ENCODE data around the gene DPP8.

DPP8 gene

DNA sequence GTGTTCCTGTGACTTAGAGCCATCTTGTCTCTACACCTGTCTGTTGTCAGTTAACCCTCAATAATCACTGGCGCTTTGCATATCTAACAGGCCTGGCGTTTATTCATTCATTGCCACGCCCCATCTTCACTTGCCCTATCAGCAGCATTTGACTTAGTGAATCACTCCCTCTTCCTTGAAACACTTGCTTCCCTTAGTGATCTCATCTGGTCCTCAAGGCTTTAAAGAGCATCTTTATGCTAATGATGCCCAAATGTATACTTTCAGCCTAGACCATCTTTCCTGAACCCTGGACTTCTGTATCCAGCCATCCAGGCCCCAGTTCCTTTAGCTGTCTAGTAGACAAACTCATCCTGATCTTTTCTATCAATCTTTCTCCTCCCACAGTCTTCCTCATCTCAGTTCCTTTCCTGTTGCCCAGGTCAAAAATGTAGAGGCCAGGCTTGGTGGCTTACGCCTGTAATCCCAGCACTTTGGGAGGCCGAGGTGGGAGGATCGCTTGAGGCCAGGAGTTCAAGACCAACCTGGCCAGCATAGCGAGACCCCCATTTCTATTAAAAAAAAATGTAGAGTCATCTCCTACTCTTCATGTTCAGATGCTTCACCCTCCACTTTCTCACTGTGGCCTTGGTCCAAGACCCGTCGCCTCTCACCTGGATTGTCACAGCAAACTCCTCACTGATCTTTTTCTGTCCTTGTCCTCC, 93.4 kb downstream of the DPP8 start:
- no peak for DNase-seq (ENCODE audit: low read depth)

DNA sequence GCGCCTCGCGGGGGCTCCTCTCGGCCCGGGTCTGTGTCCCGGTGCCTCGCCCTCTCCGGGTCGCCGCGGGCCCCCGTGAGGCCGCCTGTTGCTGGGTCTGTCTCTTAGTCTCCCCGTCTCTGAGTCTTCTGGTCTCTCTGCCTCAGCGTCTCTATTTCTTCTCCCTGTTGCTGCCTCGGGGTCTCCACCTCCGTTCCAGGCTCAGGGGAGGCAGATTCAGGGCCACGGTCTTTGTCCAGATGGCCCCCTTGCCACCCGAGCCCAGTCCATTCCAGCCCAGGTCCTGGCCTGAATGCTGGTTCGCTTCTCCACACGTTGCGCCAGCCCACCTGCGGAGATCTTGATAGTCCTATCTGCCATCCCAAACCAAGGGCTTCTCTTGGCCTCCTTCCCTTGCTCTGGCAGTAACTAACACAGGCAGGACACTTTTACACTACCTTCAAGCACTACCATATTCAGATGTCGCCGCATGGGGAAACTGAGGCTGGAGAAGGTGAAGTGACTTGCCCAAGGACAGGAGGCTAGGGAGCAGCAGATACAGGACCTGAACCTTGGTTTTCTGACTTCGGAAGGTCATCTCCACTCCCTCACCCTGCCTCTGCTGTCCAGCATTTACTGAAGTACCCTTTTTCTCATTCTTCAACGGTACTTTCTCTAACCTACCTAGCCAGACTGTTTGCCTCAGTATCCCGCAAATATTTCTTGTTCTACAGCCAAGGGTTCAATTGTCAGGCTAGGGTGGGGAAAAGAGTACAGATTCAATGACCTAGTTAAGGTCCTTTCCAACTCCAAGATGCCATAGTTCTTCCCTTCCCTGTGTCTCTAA, 94.1 kb downstream of the DPP8 start:
- no peak for DNase-seq (ENCODE audit: low read depth)

DNA sequence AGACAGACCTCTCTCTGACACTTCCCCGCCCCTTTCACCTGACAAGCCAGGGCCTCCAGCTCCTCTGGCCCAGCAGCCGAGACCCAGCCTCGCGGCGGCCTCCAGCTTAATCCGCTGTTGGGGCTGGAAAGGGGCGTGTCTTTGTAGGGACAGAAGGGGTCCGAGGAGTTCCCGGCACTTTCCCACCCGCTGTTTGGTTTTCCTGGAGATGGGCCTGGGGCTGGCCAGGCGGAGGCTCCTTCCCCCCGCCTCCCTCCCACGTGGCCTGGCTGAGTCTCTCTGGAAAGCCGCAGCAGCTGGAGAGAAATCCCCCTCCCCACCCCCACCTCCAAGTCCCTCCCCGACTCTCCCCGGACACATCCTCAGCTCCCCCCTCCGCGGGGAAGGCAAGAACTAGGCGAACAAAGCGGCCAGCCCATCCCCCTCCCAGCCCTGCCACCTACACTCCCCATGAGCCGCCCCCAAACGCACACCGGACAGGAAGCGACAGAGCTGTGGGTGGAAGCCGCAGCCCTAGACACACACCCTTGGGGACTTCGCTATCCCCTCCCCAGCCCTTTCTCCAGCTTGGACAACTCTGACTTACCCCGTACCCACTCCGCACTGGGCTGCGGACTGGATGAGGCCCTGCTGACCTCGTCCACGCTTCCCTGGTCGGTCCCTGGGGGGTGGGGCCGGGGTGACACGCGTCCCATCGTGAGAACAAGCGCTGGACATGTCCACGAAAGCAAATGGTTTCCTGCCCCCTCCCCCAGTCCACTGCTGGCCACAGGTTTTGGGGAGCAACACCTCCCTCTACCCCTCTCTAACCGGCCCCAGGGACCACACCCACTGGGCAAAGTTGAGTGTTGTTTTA, 95.9 kb downstream of the DPP8 start:
- no peak for DNase-seq (ENCODE audit: low read depth)

DNA sequence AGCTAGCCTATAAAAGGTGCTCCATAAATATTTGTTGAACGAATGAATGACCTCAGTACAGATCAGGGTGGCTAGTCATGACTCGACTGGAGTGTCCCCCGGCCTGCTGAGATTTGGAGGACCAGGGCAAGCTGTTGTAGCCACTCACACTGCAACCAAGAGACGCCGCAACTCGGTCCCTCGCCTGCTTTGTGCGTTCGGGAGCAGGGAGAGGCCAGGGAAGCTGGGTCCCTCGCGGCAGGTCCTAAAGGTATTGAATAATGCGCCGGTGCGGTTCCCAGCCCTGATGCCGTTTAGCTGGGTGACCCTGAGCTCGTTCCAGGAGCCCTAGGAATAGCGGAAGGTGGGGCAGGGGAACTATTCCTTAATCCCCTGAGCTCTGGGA, 96.5 kb downstream of the DPP8 start:
- no peak for DNase-seq (ENCODE audit: low read depth)

DNA sequence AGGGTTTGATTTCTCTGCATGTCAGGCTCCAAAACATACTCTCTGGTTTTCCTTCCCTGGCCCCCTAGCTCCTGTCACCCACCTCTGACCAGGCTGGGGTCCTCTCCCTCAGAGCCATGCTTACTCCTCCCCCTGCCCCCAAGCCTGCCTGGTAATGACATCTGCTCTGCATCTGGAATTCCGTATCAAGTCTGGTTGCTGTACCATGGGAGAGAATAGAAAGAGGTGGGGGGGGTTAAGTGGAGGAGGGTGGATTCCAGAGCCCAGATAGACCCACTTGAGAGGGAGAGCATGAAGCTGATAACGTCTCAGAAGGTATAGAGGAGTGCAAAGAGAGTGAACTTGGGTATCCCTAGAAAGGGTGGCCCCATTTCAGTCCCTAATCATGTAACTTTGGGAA, 98.9 kb downstream of the DPP8 start:
- DNase-seq (ENCODE audit: low read depth) = no peak

DNA sequence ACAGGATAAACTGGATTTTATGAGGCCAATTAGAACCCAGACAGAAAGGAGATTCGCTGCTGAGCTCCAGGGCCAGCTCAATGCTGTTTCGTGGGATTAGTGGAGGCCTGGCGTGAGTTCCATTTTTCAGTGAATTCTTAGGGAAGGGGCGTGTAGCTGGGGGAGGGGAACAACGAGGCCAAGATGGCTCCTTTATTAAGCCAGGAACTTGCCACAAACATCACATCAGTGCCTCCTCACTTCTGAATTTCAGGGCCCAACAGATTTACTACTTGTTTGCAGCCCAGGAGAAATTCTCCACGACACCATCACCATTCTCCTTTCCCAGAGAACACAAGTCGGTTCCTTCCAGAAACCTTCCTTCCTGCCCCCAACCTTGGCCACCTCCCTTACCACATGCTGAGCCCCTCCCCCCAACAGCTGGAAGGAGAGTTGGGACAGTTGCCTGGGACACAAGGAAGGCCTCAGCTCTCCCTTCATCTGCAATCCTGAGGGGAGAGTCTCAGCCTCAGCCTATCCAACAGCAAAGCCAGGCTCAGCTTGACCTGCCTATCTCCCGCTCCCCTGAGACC, 100.6 kb downstream of the DPP8 start:
- DNase-seq (ENCODE audit: low read depth) = no peak

DNA sequence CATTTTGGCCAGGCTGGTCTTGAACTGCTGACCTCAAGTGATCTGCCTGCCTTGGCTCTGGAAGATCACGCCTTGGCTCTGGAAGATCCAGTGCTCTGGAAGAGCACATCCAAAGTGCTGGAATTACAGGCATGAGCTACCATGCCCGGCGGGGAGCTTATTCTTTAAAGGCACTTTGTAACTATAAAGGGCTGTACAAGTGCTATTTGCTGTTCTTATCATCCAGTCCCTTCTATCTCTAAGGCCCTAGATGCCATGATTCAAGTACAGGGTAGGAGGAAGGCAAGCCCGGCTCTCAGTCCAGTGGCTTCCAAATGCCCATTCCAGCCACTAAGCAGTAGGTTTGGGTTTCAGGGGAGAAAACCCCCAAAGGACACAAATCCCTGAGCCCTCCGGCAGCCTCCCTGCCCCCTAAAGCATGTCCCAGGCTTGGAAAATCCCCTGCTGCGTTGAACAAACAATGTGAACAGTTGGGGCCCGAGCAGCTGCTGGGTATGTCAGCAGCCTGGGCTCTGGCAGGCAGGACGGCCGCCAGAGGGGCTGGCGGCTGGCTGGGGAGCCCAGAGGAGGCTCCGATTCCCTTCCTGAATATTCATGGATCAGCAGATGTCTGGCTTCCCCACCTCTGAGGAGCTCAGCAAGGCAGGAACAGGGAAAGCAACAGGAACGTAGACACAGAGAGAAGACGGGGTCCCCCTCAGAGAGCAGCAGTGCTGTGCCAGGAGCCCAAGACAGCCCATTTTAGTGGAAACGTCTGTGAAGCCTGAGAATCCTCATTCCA, 102.5 kb downstream of the DPP8 start:
- no peak for DNase-seq (ENCODE audit: low read depth)

GRCh38 chr15:65413760-65414144, 103.7 kb downstream of the DPP8 start:
- DNase-seq (ENCODE audit: low read depth) = no peak

GRCh38 chr15:65413051-65413759, 104.3 kb downstream of the DPP8 start:
- no peak for DNase-seq (ENCODE audit: low read depth)

GRCh38 chr15:65412556-65412955, 104.9 kb downstream of the DPP8 start:
- DNase-seq (ENCODE audit: low read depth) = no peak

- no peak for DNase-seq (ENCODE audit: low read depth)
Measured at GRCh38 chr15:65411465-65412071, 105.9 kb downstream of the DPP8 start.

GRCh38 chr15:65410972-65411371, 106.5 kb downstream of the DPP8 start:
- no peak for DNase-seq (ENCODE audit: low read depth)

- DNase-seq (ENCODE audit: low read depth) = no peak
Measured at GRCh38 chr15:65410036-65410435, 107.5 kb downstream of the DPP8 start.

GRCh38 chr15:65409036-65409631, 108.4 kb downstream of the DPP8 start:
- DNase-seq (ENCODE audit: low read depth) = peak; percentile 96

GRCh38 chr15:65408324-65409035, 109.0 kb downstream of the DPP8 start:
- DNase-seq (ENCODE audit: low read depth) = no peak

GRCh38 chr15:65406424-65407000, 111.0 kb downstream of the DPP8 start:
- DNase-seq (ENCODE audit: low read depth) = no peak

DNA sequence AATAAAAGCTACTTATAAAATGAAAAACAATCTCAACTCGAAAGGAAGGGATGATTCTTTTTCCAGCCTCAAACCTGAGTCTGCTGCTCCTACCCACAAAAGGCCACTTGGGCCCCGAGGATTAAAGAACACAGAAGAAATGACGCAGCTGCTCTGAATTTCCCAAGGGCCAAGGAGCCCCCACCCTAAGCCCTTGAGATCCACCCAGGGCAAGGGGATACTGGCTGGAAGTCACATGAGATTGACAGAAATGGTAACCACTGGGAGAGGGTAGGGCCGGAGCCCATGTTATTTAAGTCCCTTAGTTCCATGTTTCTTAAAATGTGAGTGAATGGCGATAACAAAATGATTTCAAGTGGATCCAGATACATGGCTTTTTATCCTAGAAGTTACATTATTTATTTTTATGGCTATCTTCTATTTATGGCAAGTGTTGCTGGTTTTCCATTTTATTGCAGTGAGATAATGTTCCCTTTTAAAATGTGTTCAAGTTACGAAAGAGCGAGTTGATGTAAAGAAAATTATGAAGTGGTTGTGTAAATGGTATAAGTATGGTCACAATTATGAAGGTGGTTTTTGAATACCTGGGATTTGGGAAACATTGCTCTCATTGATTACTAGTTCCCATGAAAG, 111.6 kb downstream of the DPP8 start:
- no peak for DNase-seq (ENCODE audit: low read depth)

GRCh38 chr15:65404186-65404872, 113.2 kb downstream of the DPP8 start:
- no peak for DNase-seq (ENCODE audit: low read depth)
